Stimulated activated CD8-positive, alpha-beta memory T cell treated with anti-CD3 and anti-CD28 coated beads, Interleukin-2, amount 100 ng/mL, for 1 hour (primary cell): ENCODE results near the gene KCP.

Source experiments
- DNase-seq, 2 donors: peaks; one replicate each; pipeline ENCODE4 v3.0.0-alpha.2; 2020; ENCODE audit warnings: low read depth in 2 of 2

Gene KCP

GRCh38 chr7:128858380-128859231 is 51.9 kb downstream of the KCP start:
- no peak for DNase-seq

GRCh38 chr7:128856001-128856718 is 54.3 kb downstream of the KCP start:
- no peak for DNase-seq

GRCh38 chr7:128855559-128855958 is 55.0 kb downstream of the KCP start:
- DNase-seq = no peak

GRCh38 chr7:128854396-128854795 is 56.1 kb downstream of the KCP start:
- DNase-seq = no peak

GRCh38 chr7:128853799-128854198 is 56.7 kb downstream of the KCP start:
- no peak for DNase-seq

GRCh38 chr7:128852537-128853254 is 57.8 kb downstream of the KCP start:
- no peak for DNase-seq

GRCh38 chr7:128849804-128850490 is 60.6 kb downstream of the KCP start:
- DNase-seq = no peak

GRCh38 chr7:128849156-128849515 is 61.4 kb downstream of the KCP start:
- DNase-seq = no peak

- no peak for DNase-seq
These were observed 62.0 kb downstream of the KCP start for GRCh38 chr7:128848289-128849155.

GRCh38 chr7:128847721-128848211 is 62.7 kb downstream of the KCP start:
- no peak for DNase-seq

- DNase-seq = no peak
These were observed 63.6 kb downstream of the KCP start for GRCh38 chr7:128846781-128847444.

- DNase-seq = no peak
These were observed 64.5 kb downstream of the KCP start for GRCh38 chr7:128845987-128846386.

GRCh38 chr7:128845475-128845874 is 65.0 kb downstream of the KCP start:
- no peak for DNase-seq

GRCh38 chr7:128844777-128845311 is 65.7 kb downstream of the KCP start:
- DNase-seq = no peak

- DNase-seq = no peak
These were observed 66.4 kb downstream of the KCP start for GRCh38 chr7:128843938-128844621.

- DNase-seq = no peak
These were observed 67.6 kb downstream of the KCP start for GRCh38 chr7:128842674-128843641.

GRCh38 chr7:128841921-128842673 is 68.4 kb downstream of the KCP start:
- DNase-seq = peak in 1 of 2 donors; percentile 29
